Glomerular visceral epithelial cell (primary cell): ENCODE measurements around the gene HECTD2.
"Not testable (repeated sequence)": the region's sequence is repeated elsewhere in the genome, so short reads cannot be mapped to it uniquely, and the experiment has no call there.

ENCODE experiments used
- DNase-seq: peaks from one replicate; pipeline ENCODE4 v3.0.0-alpha.2; 2016; ENCODE audit errors: extremely low spot score

Gene HECTD2

DNA sequence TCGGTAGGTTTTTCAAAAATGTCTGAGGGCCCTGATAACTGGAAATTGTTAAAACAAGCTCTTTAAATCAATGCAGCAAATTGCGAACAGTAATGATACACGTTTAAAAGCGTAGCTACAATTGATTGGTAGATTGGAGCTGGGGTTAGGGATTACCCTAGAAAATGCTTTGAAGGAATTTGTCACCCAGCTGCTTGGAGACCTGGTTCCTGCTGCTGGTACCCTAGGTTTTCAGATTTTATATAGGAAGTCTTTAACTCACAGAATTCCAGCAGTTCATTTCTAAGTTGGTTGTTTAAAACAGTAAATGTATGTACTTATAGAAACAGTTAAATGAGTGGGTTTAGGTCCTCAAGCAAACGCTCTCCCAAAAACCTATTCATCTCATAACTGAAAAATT, 1.5 kb downstream of the HECTD2 start:
- no peak for DNase-seq

DNA sequence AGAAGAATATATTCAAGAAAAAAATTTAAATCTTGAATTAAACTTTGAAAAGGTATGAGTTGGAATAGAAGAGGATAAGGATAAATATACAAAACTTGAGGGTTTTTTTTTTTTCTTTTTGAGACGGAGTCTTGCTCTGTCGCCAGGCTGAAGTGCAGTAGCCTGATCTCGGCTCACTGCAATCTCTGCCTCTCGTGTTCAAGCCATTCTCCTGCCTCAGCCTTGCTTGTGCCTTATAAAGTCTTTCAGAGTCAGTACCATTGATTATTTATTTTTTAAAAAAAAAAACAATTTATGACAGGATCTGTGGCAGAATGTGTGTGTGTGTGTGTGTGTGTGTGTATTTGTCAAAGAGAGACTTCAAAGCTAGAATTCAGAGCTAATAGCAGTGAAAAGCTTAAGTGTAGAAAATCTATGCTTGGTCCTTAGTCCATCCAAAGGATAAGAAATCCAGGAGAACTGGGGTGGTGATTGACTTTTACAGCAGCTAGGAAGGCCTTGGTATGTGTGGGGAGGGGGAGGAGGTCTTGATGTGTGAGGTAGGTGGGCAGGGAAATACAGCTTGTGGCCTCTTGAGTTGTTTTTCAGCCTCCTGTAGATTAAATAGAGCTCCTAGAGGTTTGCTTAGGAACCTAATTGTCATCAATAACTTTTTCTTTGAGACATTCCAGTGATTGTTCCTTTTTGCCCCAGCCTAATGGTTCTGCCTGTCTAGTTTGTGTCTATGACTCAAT, 2.4 kb downstream of the HECTD2 start:
- no peak for DNase-seq

DNA sequence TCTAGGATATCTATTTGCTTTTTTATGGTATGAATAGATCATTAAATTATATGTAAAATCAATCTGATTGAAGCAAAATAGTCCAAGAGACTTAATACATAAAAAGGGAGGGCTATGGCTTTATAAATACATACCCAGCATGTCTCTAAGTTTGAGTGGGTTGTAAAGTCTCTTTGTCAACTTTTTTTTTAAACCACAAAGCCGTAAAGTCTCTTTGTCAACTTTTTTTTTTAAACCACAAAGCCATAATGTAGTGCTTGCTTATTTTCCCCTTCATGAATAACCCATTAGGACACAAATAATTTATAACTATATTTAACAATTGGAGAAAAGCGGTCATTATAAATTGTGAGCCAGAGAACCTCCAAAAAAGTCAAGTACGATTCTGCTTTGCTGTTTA, 5.7 kb downstream of the HECTD2 start:
- no peak for DNase-seq

- no peak for DNase-seq
These were observed 6.3 kb downstream of the HECTD2 start for GRCh38 chr10:91416339-91416855.

DNA sequence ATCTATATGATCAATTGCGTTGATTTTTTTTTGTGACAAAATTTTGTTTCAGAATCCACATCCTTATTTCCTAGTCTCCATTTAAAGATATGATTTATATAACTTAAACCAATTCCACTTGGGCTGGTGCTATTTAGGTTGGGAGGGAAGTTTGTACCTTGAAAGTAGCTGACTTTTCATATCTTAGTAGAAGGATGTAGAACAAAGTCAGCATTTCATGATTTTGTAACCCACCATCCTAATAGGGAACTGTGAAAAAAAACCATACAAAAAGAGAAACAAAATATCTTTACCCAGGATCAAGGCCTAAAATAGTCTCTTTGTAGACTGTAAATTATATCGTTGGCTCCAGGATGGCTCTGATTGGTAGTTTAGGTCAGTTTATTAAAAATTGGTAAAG, 8.3 kb downstream of the HECTD2 start:
- no peak for DNase-seq

GRCh38 chr10:91420868-91421267, 10.7 kb downstream of the HECTD2 start:
- peak; percentile 42 for DNase-seq

- DNase-seq: no peak
These were observed 12.8 kb downstream of the HECTD2 start for GRCh38 chr10:91422915-91423314.

DNA sequence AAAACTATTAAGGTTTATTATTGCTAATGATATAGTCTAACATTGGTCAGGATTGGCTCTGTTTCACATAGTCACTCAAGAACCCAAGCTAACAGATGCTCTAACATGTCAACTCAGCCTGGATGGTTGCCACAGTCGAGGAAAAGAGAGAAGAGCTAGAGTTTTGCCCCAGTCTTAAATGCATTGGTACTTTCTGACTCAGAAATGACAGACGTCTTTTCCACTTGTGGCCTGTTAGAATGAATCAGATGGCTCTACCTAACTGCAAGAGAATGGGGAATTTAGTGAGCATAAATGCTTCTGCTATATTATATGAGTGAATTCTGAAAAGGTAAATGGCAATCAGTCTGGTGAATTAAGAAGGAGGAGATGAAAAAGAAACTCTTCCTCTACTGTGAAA, 13.9 kb downstream of the HECTD2 start:
- DNase-seq: peak; percentile 31

DNA sequence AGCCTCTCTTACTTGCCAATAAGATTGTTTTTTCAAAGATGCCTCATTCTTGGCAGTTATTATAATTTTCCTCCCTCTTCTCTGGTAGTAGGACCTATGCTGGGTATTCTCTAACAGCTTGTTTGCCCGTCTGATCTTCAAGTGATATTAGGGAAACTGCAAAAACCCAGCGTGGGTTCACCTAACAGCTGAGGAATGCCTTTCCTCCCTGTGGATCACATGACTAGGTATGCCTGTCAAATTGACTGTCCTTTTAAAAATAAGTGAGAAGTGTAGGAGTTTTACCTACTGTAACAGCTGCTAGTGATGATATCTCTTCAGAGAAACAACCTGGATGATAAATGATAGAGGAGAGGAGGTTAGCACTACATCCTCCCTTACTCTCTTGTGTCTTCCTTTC, 22.0 kb downstream of the HECTD2 start:
- DNase-seq: no peak

GRCh38 chr10:91433620-91434019, 23.5 kb downstream of the HECTD2 start:
- DNase-seq: peak; percentile 40

DNA sequence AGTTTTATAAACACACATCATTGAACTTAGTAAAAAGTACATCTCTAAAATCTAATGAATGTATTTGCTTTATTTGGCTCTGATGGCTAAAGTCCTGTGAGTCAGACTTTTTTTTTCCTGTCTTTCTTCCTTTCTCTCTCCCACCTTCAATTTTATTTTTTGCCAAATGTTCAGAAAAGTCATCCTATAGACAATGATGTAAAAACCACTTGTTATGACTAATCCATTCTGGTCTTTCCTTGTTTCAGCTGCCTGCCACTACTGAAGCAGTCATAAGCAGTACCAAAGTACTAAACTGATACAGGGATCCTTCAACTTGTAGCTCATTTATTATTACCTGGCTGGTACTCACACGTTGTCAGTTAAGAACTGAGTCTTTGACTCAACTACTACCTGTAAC, 23.9 kb downstream of the HECTD2 start:
- DNase-seq: peak; percentile 42

DNA sequence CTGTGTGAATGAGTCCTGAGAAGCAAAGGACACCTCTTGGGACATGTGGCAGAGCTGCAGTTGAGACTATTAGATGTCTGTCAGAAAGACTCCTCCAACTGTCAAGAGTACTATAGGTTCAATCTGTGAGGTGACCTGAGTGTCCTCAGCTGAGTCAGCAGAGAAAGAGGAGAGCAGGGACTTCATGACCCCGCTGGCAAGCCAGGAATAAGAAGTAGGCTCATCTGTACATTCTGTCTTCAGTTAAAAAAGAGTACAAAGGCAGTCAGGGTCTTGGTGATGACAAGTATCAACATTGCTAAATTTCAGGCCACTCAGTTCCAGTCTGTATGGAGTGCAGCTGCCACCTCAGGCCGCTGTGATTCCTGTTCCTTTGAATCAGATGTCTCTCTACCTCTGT, 25.1 kb downstream of the HECTD2 start:
- no peak for DNase-seq

GRCh38 chr10:91438228-91438627, 28.1 kb downstream of the HECTD2 start:
- DNase-seq: not testable (repeated sequence)

GRCh38 chr10:91444211-91445182, 34.4 kb downstream of the HECTD2 start:
- no peak for DNase-seq

GRCh38 chr10:91452063-91452462, 41.9 kb downstream of the HECTD2 start:
- no peak for DNase-seq

DNA sequence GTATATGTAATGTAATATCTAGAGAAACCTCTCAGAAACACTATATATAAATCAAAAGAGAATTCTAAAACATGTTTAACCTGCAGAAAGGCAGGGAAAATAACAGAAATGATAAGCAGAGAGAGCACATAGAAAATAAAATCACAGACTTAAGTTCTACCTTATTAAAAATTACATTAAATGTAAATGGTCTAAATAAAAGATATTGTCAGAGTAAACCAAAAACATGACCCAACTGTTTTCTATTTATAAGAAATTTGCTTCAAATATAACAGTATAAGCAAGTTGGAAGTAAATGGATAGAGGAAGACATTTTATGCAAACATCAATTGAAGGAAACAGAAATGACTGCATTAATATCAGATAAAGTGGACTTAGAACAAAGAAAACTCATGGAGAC, 43.4 kb downstream of the HECTD2 start:
- DNase-seq: no peak

- DNase-seq: not testable (repeated sequence)
These were observed 45.0 kb downstream of the HECTD2 start for GRCh38 chr10:91455135-91455534.

DNA sequence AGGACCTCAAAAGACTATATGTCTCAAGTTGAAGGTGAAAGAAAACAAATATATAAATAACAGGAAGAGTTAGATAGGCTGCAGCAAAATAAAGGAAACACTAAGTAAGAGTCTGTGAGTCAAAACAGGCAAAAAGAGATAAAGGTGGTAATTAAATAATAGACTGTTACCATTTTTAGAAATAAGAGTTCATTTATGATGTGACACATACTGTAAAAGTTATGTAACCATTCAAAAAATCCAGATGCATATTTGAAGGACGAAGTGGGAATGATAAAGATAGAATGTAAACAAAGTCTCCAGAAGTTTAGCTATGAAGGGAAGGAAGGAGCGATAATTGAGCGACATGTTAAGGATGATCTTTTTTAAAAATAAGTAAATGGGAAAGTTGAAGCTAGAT, 50.5 kb downstream of the HECTD2 start:
- no peak for DNase-seq

GRCh38 chr10:91462423-91462822, 52.3 kb downstream of the HECTD2 start:
- no peak for DNase-seq

DNA sequence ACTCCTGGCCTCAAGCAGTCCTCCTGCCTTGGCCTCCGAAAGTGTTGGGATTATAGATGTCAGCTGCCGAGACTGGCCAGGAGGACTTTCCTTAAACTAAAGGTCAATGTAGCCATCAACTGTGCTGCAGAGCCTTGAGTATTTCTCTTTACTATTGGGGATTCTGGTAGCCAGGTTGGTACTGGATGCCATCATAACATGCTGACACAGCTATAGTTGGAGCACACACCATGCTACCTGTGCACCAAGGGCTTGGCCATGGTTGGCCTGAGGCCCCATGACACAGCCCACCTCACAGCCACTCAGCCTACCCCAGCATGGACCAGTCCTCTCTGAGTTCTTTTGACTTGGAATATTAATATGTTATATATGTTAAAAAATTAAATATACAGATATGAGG, 54.4 kb downstream of the HECTD2 start:
- DNase-seq: no peak

DNA sequence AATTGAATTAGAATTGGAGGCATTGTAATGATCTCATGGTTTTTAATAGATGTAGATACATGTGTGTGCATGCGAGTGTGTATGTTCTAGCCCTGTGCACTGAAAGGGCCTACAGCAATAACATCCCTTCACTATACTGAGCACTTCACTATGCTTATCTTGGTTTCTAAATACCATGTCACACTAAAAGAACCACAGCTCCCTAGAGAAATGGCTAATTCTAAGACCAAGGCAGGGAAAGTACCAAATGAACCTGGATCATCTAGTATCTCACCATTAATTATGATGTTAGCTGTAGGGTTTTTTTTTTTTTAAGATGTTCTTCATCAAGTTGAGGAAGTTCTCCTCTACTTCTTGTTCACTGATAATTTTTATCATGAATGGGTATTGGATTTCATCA, 55.1 kb downstream of the HECTD2 start:
- DNase-seq: no peak

DNA sequence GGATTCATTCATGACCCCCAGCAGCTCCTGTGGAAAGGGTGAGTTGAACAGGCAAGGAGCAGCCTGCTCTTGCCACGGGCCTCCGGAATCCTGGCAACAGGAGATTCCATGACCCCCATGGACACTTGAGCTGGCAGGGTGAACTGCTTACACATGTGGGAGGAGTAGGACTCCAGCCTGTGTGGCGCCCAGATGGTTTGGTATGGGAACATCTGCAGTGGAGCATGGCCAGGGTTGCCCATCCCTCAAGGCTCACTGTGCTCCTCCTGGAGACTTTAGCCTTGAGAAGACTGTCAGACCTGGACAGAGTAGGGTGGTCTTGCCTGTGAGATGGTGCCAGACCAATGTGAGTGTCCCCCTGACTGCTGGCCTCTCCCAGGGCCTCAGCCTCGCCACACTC, 57.0 kb downstream of the HECTD2 start:
- no peak for DNase-seq

DNA sequence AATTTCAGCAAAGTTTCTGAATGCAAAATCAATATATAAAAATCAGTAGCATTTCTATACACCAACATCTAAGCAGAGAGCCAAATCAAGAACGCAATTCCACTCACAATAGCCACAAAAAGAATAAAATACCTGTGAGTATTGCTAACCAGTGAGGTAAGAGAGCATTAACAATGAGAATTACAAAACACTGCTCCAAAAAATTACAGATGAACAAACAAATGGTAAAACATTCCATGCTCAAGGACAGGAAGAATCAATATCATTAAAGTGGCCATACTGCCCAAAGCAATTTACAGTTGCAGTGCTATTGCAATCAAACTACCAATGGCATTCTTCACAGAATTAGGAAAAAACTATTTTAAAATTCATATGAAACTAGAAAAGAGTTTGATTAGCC, 61.5 kb downstream of the HECTD2 start:
- DNase-seq: no peak
